ENCODE data around the gene UVSSA. TPM values are rescaled to one million over a fixed set of nuclear protein-coding genes. Genes with fewer than 3 reads are reported as not detected.

Gene UVSSA
- total and polyA plus RNA-seq, 2 donors (not counting 1 experiment from before 2014, with no cell fraction given), result 34.6 to 40.5 TPM

DNA sequence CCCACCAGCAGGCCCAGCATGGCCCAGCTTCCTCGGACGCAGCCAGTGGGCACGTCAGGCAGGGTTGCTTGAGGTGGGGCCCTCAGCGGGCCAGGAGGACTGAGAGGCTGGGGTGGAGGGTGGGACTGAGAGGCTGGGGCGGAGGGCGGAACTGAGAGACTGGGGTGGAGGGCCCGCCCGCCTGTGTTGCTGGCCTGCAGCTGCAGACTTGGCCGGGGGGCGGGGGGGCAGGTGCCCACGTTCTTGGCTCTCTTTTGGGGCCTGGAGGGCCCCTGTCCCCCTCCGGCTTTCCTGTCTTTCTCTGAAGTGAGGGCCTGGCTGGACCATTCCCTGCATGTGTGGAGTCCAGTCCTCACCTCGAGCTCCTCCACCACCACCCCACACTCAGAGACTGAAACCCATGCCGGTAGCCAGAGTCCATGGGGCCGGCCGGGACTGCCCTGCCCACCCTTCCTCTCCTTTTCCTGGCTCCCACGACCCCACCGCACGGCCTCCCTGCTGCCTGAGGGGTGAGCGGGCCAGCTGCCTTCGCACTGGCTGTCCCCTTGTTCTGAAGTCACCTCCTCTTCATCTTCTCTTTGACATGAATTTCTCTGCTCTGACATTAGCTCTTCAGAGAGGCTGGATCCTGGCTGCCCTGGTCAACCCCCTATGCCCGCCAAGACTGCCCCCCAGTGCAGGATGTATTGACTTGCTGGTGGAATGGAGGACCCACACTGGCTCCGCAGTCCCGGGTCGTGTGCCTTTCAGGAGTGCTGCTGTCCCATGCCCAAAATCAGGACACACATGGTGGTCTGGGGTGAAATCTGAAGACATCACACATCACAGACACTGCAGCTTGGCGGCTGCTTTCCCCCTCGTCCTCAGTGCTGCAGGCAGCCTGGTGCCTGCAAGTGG is 69.3 kb downstream of the UVSSA start:
- Mint-ChIP-seq H3K4me1 (no peaks in the 10 kb centered on the region), H3K9me3 (ENCODE audit: insufficient read depth) (no peaks in the 10 kb centered on the region), H3K27ac (no peak overlapping the region), H3K4me3 (no peak overlapping the region), H3K27me3 (peaks cover 28% of the 10 kb centered on the region)
- H4K20me1 ChIP-seq (ENCODE audit: control insufficient read depth, insufficient read depth, low read length, poor library complexity, severe bottlenecking), result no peaks in the 10 kb centered on the region
- ChIA-PET CTCF (no interaction called here), POLR2A (no interaction called here)
- DNase-seq, result no peak
- H3K36me3 ChIP-seq (replicated peaks in 1 of 2; ENCODE audit: control extremely low read depth in 1 of 2, control insufficient read depth in 1 of 2, extremely low read depth in 1 of 2, insufficient read depth in 2 of 2, low read length in 1 of 2), result no peaks in the 10 kb centered on the region
- H3K9ac ChIP-seq (ENCODE audit: low read length), result no peak overlapping the region
- TF ChIP-seq EZH2 (IDR thresholded peaks at IDR 0.05; ENCODE audit: borderline replicate concordance, insufficient read depth, low read depth, low read length, poor library complexity, severe bottlenecking), result no peak
- TF ChIP-seq CTCF (IDR thresholded peaks at IDR 0.05), result no peak
- intact Hi-C loops (cut with micrococcal nuclease), result no loop called here
- 65% methylated on average over 27 of the region's 27 CpGs for WGBS (ENCODE audit: insufficient coverage)
- peaks cover 0 to 38% (median 10%) of the 10 kb centered on the region in 4 experiments for H3K27me3 ChIP-seq (replicated peaks in 1 of 4; ENCODE audit: control extremely low read depth in 1 of 4, control insufficient read depth in 3 of 4, insufficient read depth in 4 of 4, low read length in 3 of 4)
- no peak overlapping the region for H3K4me3 ChIP-seq (ENCODE audit: control extremely low read depth in 1 of 5, extremely low read depth in 1 of 5, insufficient read depth in 1 of 5, low read depth in 2 of 5, low read length in 4 of 5)
- ATAC-seq (ENCODE audit: low read depth), result no peak
- peaks cover 0 to 32% (median 0%) of the 10 kb centered on the region in 3 donors for H3K9me3 ChIP-seq (ENCODE audit: control extremely low read depth in 1 of 3, control insufficient read depth in 2 of 3, insufficient read depth in 1 of 3, low read length in 2 of 3)
- no peak overlapping the region for H3K27ac ChIP-seq (ENCODE audit: low read length in 2 of 2)
- H2AFZ ChIP-seq (ENCODE audit: insufficient read depth, low read depth, low read length, poor library complexity, severe bottlenecking), result no peak overlapping the region
- H3K4me1 ChIP-seq (ENCODE audit: control insufficient read depth in 2 of 2, insufficient read depth in 2 of 2, low read length in 2 of 2), result no peaks in the 10 kb centered on the region
- no peak overlapping the region for H3K4me2 ChIP-seq (replicated peaks; ENCODE audit: low read depth, low read length, poor library complexity, severe bottlenecking)
- H3K79me2 ChIP-seq (ENCODE audit: control insufficient read depth, insufficient read depth, low read length), result no peaks in the 10 kb centered on the region

GRCh38 chr4:1416948-1417260 is 69.9 kb downstream of the UVSSA start:
- Mint-ChIP-seq H3K4me1 (no peaks in the 10 kb centered on the region), H3K9me3 (ENCODE audit: insufficient read depth) (no peaks in the 10 kb centered on the region), H3K27ac (no peak overlapping the region), H3K27me3 (peaks cover 26% of the 10 kb centered on the region), H3K4me3 (no peak overlapping the region)
- Histone ChIP-seq H3K27ac (ENCODE audit: low read length in 2 of 2) (no peak overlapping the region), H3K9ac (ENCODE audit: low read length) (no peak overlapping the region), H4K20me1 (ENCODE audit: control insufficient read depth, insufficient read depth, low read length, poor library complexity, severe bottlenecking) (no peaks in the 10 kb centered on the region), H3K79me2 (ENCODE audit: control insufficient read depth, insufficient read depth, low read length) (no peaks in the 10 kb centered on the region), H3K36me3 (replicated peaks in 1 of 2; ENCODE audit: control extremely low read depth in 1 of 2, control insufficient read depth in 1 of 2, extremely low read depth in 1 of 2, insufficient read depth in 2 of 2, low read length in 1 of 2) (no peaks in the 10 kb centered on the region), H2AFZ (ENCODE audit: insufficient read depth, low read depth, low read length, poor library complexity, severe bottlenecking) (no peak overlapping the region), H3K4me2 (replicated peaks; ENCODE audit: low read depth, low read length, poor library complexity, severe bottlenecking) (no peak overlapping the region), H3K4me3 (ENCODE audit: control extremely low read depth in 1 of 5, extremely low read depth in 1 of 5, insufficient read depth in 1 of 5, low read depth in 2 of 5, low read length in 4 of 5) (no peak overlapping the region), H3K4me1 (ENCODE audit: control insufficient read depth in 2 of 2, insufficient read depth in 2 of 2, low read length in 2 of 2) (no peaks in the 10 kb centered on the region), H3K27me3 (replicated peaks in 1 of 4; ENCODE audit: control extremely low read depth in 1 of 4, control insufficient read depth in 3 of 4, insufficient read depth in 4 of 4, low read length in 3 of 4) (peaks cover 0 to 32% (median 8%) of the 10 kb centered on the region in 4 experiments), H3K9me3 (ENCODE audit: control extremely low read depth in 1 of 3, control insufficient read depth in 2 of 3, insufficient read depth in 1 of 3, low read length in 2 of 3) (peaks cover 0 to 26% (median 0%) of the 10 kb centered on the region in 3 donors)
- no peak for TF ChIP-seq EZH2 (IDR thresholded peaks at IDR 0.05; ENCODE audit: borderline replicate concordance, insufficient read depth, low read depth, low read length, poor library complexity, severe bottlenecking)
- no peak for TF ChIP-seq CTCF (IDR thresholded peaks at IDR 0.05)
- 80% methylated on average over 6 of the region's 7 CpGs for WGBS (ENCODE audit: insufficient coverage)
- POLR2A ChIA-PET, result no interaction called here
- CTCF ChIA-PET, result no interaction called here
- ATAC-seq (ENCODE audit: low read depth), result no peak
- DNase-seq, result no peak
- intact Hi-C loops (cut with micrococcal nuclease), result no loop called here

Measured in B cell (primary cell).